ENCODE measurements around the gene ZNF346.

ZNF346 gene

DNA sequence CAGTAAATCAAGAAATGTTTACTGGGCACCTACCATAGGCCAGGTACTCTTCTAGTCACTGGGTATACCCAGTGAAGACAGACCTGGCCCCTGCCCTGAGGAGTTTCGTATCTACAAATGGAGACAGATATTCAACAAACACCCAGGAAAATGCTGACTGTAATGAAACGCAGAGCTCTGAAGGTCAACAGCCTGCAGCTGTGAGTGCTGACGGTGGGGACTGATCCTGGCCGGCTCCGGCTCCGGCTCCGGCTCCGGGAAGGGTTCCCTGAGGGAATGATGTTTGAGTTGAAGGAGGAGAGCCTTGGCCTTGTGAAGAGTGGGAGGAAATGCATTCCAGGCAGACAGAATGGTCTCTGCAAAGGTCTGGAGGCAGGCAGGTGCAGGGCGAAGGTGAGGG is 87.3 kb downstream of the ZNF346 start:
- no peaks in the 10 kb centered on the region for H3K9me3 ChIP-seq (ENCODE audit: insufficient read depth, low read depth, low read length)

DNA sequence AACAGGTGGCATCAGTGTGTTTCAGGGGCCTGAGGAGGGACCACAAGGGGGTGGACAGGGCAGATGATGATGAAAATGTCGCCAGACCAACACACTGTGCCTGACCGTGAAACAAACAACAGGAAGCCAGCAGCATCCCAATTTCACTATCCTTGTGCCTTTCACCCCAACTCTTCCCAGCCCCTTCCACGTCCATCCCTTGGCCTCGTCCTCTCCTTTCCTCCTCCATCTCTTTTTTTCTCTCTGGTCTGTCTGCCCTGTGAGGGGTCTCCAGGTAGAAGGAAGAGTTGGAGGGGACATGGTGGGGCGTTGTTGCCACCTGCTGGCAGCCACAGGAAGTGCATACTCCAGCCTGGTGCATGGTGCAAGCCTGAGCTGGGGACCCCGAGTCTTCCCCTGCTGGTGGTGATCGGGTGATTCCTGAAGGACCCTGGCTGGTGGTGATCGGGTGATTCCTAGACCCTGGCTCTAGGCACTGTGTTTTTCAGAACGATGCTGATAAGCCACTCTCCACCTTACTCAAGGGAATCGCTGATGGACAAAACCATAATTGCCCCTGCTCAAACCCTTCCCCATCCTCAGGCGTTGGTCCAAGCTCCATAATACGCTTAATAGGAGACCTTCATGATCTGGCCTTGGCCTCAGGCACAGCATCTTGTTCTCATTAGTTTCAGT is 89.4 kb downstream of the ZNF346 start:
- Histone ChIP-seq H3K4me3 (ENCODE audit: low read length) (no peak overlapping the region), H3K27ac (ENCODE audit: low read depth, low read length) (no peak overlapping the region), H3K9me3 (ENCODE audit: insufficient read depth, low read depth, low read length) (no peaks in the 10 kb centered on the region), H3K4me1 (ENCODE audit: insufficient read depth, low read length) (no peaks in the 10 kb centered on the region), H3K27me3 (ENCODE audit: insufficient read depth, low read length) (no peaks in the 10 kb centered on the region), H3K36me3 (ENCODE audit: insufficient read depth, low read length) (no peaks in the 10 kb centered on the region), H3K9ac (ENCODE audit: low read depth, low read length) (no peak overlapping the region)
- 46% methylated on average over 12 of the region's 12 CpGs for WGBS

More for the DNA sequence above, 87.3 kb downstream of the ZNF346 start:
- Histone ChIP-seq H3K4me3 (ENCODE audit: low read length) (no peak overlapping the region), H3K4me1 (ENCODE audit: insufficient read depth, low read length) (no peaks in the 10 kb centered on the region), H3K27me3 (ENCODE audit: insufficient read depth, low read length) (no peaks in the 10 kb centered on the region), H3K27ac (ENCODE audit: low read depth, low read length) (no peak overlapping the region), H3K9ac (ENCODE audit: low read depth, low read length) (no peak overlapping the region), H3K36me3 (ENCODE audit: insufficient read depth, low read length) (no peaks in the 10 kb centered on the region)
- 89% methylated on average over 9 of the region's 9 CpGs for WGBS

DNA sequence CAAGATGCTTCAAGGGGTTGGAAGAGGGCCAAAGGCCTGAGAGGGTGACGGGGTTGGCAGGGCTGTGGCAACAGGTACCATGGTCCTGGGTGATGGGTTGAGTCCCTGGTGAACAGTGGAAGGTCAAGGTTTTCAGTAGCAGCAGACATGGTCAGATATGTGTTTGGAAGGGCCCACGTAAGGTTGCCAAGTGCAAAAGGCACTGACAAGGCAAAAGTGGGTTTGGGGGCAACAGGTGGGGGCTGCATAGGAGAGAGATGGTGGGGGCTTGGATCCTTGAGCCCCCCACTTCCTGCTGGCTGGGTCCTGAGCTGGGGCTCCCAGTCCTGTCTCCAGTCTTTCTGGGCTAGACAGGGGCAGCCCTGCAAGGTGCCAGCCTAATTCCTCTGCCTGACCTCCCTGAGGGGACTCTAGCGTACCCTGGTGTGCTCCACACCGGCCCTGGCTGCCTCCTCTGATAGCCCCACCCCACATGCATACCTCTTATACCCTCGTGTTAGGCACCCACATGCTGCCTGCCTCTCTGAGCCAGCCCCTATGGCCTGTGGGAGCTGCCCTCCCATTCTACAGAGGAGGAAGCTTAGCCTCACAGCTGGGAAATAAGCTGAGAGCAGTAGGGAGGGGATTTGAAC is 90.2 kb downstream of the ZNF346 start:
- Histone ChIP-seq H3K4me3 (ENCODE audit: low read length) (no peak overlapping the region), H3K9me3 (ENCODE audit: insufficient read depth, low read depth, low read length) (no peaks in the 10 kb centered on the region), H3K9ac (ENCODE audit: low read depth, low read length) (no peak overlapping the region), H3K27ac (ENCODE audit: low read depth, low read length) (no peak overlapping the region), H3K4me1 (ENCODE audit: insufficient read depth, low read length) (no peaks in the 10 kb centered on the region), H3K27me3 (ENCODE audit: insufficient read depth, low read length) (no peaks in the 10 kb centered on the region), H3K36me3 (ENCODE audit: insufficient read depth, low read length) (no peaks in the 10 kb centered on the region)
- 76% methylated on average over 5 of the region's 5 CpGs for WGBS

DNA sequence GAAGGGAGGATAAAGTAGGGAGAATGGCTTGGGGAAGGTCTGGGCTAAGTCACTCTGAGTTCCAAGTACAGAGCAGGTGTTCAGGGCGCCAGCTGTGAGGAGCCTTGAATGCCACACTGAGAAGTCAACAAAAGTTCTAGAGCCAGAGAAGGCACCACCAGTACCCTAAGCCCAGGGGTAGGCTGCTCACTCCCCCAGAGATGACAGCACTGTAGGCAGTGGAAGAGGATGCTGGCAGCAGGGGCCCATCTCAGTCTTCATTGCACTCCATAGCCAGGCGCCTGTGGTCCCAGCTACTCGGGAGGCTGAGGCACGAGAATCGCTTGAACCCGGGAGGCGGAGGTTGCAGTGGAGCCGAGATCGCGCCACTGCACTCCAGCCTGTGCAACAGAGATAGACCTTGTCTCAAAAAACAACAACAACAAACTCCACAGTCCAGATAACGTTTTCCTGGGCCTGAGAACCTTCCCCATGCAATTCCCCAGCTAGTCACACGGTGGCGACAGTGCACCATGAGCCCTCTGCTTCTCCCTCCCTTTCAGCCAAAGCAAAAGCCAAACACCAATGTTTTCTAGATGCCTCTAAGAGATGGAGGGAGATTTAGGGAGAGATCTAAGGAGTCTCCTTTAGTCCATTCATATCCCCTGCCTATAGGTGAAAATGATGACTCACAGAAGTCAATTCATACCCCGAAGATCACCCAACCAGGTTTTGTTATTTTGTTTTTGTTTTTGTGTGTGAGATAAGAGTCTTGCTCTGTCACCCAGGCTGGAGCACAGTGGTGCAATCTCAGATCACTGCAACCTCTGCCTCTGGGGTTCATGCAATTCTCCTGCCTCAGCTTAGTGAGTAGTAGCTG is 91.3 kb downstream of the ZNF346 start:
- no peak overlapping the region for H3K27ac ChIP-seq (ENCODE audit: low read depth, low read length)
- no peaks in the 10 kb centered on the region for H3K27me3 ChIP-seq (ENCODE audit: insufficient read depth, low read length)
- H3K4me3 ChIP-seq (ENCODE audit: low read length) = no peak overlapping the region
- no peaks in the 10 kb centered on the region for H3K36me3 ChIP-seq (ENCODE audit: insufficient read depth, low read length)
- 17% methylated on average over 13 of the region's 14 CpGs for WGBS
- no peaks in the 10 kb centered on the region for H3K4me1 ChIP-seq (ENCODE audit: insufficient read depth, low read length)
- H3K9me3 ChIP-seq (ENCODE audit: insufficient read depth, low read depth, low read length) = no peaks in the 10 kb centered on the region
- H3K9ac ChIP-seq (ENCODE audit: low read depth, low read length) = no peak overlapping the region

DNA sequence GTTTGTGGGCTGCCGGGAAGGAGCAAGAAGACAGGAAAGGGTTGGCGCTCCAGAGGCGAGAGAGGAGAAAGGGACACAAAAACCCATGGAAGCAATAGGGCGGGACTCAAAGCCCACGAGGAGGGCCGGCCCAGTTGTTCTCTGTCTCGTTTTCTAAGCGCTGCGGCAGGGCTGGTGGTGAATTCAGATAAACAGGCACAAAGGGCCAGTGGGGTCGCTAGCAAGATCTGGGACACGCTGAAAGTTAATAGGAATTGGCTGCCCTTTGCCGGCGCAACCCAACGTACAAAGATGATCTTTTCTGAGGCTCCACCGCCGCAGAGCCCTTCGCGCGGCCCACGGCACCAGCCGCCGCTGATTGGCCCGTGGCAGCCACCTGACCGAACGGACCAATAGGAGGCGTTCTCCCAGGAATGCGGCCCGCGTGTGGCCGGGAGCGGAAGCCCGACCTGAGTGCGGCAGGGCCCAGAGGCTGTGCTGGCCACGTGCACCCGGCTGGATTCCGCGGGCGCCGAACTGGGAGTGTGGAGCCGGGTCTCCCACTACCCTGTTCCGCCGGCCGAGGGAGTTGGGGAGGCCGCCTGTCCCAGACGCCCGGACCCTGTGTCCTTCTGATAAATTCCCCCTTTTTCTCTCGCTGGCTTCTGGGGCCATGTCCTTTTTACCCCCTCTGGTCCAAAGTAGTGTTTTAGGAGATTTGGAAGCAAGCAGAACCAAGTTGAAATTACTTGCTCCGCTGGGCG is 94.3 kb downstream of the ZNF346 start:
- no peaks in the 10 kb centered on the region for H3K4me1 ChIP-seq (ENCODE audit: insufficient read depth, low read length)
- H3K27me3 ChIP-seq (ENCODE audit: insufficient read depth, low read length) = no peaks in the 10 kb centered on the region
- H3K36me3 ChIP-seq (ENCODE audit: insufficient read depth, low read length) = no peaks in the 10 kb centered on the region
- peak overlapping the region; percentile 57 for H3K9ac ChIP-seq (ENCODE audit: low read depth, low read length)
- no peaks in the 10 kb centered on the region for H3K9me3 ChIP-seq (ENCODE audit: insufficient read depth, low read depth, low read length)
- H3K27ac ChIP-seq (ENCODE audit: low read depth, low read length) = no peak overlapping the region
- no peak overlapping the region for H3K4me3 ChIP-seq (ENCODE audit: low read length)
- WGBS = 70% methylated on average over 49 of the region's 49 CpGs

DNA sequence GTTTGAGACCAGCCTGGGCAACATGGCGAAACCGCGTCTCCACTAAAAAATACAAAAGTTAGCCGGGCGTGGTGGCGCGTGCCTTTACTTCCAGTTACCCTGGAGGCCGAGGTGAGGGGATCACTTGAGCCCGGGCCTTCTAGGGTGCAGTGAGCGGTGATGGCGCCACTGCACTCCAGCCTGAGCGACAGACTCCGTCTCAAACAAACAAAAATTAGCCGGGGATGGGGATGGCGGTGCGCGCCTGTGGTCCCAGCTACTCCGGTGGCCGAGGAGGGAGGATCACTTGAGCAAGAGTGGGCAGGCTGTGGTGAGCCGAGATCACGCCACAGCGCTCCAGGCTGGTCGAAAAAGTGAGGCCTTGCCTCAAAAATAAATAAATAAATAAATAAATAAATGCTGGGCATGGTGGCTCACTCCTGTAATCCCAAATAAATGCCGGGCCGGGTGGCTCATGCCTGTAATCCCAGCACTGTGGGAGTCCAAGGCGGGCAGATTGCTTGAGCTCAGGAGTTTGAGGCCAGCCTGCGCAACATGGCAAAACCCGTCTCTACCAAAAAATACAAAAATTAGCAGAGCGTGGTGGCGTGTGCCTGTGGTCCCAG is 95.0 kb downstream of the ZNF346 start:
- WGBS = 96% methylated on average over 30 of the region's 30 CpGs
- no peak overlapping the region for H3K27ac ChIP-seq (ENCODE audit: low read depth, low read length)

DNA sequence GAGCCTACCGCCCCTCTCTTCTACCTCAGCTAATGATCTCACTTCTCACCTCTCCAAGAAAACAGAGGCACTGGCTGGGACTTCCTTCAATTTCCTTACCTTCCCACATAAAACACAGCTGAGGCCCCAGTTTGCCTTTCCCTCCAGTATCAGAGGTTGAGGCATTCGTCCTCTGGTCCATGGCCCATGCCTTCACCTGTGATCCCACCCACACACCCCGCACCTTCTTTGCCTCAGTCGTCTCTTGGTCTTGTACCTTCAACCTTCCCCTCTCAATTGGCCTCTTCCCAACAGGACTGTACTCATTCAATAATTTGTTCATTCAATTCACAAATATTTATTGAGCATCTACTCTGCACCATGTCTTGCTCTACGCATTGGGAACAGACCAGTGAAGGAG is 100.1 kb downstream of the ZNF346 start:
- H3K9me3 ChIP-seq (ENCODE audit: insufficient read depth, low read depth, low read length) = no peaks in the 10 kb centered on the region
- H3K4me1 ChIP-seq (ENCODE audit: insufficient read depth, low read length) = no peaks in the 10 kb centered on the region
- no peak overlapping the region for H3K4me3 ChIP-seq (ENCODE audit: low read length)
- H3K36me3 ChIP-seq (ENCODE audit: insufficient read depth, low read length) = no peaks in the 10 kb centered on the region
- WGBS = 93% methylated on average over 5 of the region's 5 CpGs
- no peaks in the 10 kb centered on the region for H3K27me3 ChIP-seq (ENCODE audit: insufficient read depth, low read length)
- no peak overlapping the region for H3K27ac ChIP-seq (ENCODE audit: low read depth, low read length)
- no peak overlapping the region for H3K9ac ChIP-seq (ENCODE audit: low read depth, low read length)

More for the DNA sequence above, 95.0 kb downstream of the ZNF346 start:
- Histone ChIP-seq H3K27me3 (ENCODE audit: insufficient read depth, low read length) (no peaks in the 10 kb centered on the region), H3K9ac (ENCODE audit: low read depth, low read length) (no peak overlapping the region), H3K4me3 (ENCODE audit: low read length) (no peak overlapping the region), H3K36me3 (ENCODE audit: insufficient read depth, low read length) (no peaks in the 10 kb centered on the region), H3K4me1 (ENCODE audit: insufficient read depth, low read length) (no peaks in the 10 kb centered on the region), H3K9me3 (ENCODE audit: insufficient read depth, low read depth, low read length) (no peaks in the 10 kb centered on the region)

DNA sequence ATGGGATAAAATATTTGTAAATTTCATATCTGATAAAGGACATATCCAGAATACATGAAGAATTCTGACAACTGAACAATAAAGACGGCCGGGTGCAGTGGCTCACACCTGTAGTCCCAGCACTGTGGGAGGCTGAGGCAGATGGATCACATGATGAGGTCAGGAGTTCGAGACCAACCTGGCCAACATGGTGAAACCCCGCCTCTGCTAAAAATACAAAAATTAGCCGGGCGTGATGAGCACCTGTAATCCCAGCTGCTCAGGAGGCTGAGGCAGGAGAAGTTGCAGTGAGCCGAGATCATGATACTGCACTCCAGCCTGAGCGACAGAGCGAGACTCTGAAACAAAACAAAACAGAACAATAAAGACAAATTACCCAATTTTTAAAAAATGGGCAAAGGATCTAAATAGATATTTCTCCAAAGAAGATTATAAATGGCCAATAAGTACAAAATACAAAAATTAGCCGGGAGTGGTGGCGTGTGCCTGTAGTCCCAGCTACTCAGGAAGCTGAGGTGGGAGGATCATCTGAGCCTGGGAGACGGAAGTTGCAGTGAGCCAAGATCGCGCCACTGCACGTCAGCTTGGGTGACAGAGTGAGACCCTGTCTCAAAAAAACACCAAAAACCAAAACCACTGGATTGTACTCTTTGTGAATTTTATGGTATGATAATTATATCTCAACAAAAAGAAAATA is 101.4 kb downstream of the ZNF346 start:
- Histone ChIP-seq H3K9me3 (ENCODE audit: insufficient read depth, low read depth, low read length) (no peaks in the 10 kb centered on the region), H3K27me3 (ENCODE audit: insufficient read depth, low read length) (no peaks in the 10 kb centered on the region), H3K27ac (ENCODE audit: low read depth, low read length) (no peak overlapping the region), H3K4me1 (ENCODE audit: insufficient read depth, low read length) (no peaks in the 10 kb centered on the region), H3K36me3 (ENCODE audit: insufficient read depth, low read length) (no peaks in the 10 kb centered on the region), H3K9ac (ENCODE audit: low read depth, low read length) (no peak overlapping the region), H3K4me3 (ENCODE audit: low read length) (no peak overlapping the region)
- 94% methylated on average over 12 of the region's 15 CpGs for WGBS

DNA sequence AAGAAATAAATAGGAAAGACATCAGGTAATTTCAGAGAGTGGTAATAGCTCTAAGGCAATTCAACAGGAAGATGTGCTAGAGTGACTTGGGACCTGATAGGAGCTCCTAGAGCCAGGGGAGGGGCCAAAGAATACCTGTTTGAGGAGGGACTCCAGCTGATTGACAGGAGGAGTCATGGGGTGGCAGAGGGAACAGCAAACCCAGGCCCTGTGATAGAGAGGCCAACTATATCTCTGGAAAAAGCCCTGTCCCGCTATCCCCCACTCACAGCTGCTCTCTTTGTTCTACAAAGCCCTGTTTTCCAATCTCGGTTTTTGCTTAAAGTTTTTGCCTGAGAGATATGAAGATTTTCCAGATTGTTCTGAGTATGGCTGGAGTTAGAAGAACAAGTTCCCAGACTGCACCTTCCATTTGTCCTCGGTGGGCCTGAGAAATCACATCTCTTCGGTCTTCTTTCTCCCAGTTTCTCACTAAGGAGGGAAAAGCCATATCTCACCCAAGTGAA is 102.0 kb downstream of the ZNF346 start:
- no peaks in the 10 kb centered on the region for H3K9me3 ChIP-seq (ENCODE audit: insufficient read depth, low read depth, low read length)
- H3K4me1 ChIP-seq (ENCODE audit: insufficient read depth, low read length) = no peaks in the 10 kb centered on the region
- H3K27me3 ChIP-seq (ENCODE audit: insufficient read depth, low read length) = no peaks in the 10 kb centered on the region
- no peak overlapping the region for H3K27ac ChIP-seq (ENCODE audit: low read depth, low read length)
- no peak overlapping the region for H3K9ac ChIP-seq (ENCODE audit: low read depth, low read length)
- H3K36me3 ChIP-seq (ENCODE audit: insufficient read depth, low read length) = no peaks in the 10 kb centered on the region
- H3K4me3 ChIP-seq (ENCODE audit: low read length) = no peak overlapping the region
- WGBS = 80% methylated on average over 4 of the region's 4 CpGs

DNA sequence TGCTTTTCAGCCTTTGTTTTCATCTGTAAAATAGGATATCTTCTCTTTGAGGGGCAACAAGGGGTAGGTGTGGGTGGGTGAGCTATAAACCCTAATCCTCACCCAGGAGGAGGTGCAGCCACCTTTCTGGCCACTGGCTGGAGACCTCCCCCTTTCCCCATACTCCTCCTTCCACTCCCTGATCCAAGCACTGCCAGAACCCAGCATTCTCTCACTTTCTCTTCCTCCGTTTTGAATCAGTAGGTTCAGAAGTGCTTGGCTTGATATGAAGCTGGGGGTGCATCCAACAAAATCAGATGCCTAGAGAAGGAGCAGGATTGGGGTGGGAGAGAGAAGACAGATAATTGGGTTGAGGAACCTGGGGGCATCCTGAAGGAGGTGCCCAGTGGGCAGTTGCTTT is 104.3 kb downstream of the ZNF346 start:
- 93% methylated on average over 1 of the region's 1 CpG for WGBS
- Histone ChIP-seq H3K9ac (ENCODE audit: low read depth, low read length) (no peak overlapping the region), H3K4me1 (ENCODE audit: insufficient read depth, low read length) (peaks cover 15% of the 10 kb centered on the region), H3K27me3 (ENCODE audit: insufficient read depth, low read length) (no peaks in the 10 kb centered on the region), H3K9me3 (ENCODE audit: insufficient read depth, low read depth, low read length) (no peaks in the 10 kb centered on the region), H3K4me3 (ENCODE audit: low read length) (no peak overlapping the region), H3K36me3 (ENCODE audit: insufficient read depth, low read length) (no peaks in the 10 kb centered on the region), H3K27ac (ENCODE audit: low read depth, low read length) (no peak overlapping the region)

Data from HUES64 (cell line).